ENCODE measurements around the gene RAB3IL1.

RAB3IL1 gene

DNA sequence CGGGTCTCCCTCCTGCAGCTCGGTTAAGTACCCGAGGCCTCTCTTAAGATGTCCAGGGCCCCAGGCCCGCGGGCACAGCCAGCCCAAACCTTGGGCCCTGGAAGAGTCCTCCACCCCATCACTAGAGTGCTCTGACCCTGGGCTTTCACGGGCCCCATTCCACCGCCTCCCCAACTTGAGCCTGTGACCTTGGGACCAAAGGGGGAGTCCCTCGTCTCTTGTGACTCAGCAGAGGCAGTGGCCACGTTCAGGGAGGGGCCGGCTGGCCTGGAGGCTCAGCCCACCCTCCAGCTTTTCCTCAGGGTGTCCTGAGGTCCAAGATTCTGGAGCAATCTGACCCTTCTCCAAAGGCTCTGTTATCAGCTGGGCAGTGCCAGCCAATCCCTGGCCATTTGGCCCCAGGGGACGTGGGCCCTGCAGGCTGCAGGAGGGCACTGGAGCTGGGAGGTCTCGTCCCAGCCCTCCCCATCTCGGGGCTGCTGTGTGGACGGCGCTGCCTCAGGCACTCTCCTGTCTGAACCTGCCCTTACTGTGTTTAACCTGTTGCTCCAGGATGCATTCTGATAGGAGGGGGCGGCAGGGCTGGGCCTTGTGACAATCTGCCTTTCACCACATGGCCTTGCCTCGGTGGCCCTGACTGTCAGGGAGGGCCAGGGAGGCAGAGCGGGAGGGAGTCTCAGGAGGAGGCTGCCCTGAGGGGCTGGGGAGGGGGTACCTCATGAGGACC lies 51.0 kb downstream of the RAB3IL1 start:
- no peak for DNase-seq (ENCODE audit: low read depth)

DNA sequence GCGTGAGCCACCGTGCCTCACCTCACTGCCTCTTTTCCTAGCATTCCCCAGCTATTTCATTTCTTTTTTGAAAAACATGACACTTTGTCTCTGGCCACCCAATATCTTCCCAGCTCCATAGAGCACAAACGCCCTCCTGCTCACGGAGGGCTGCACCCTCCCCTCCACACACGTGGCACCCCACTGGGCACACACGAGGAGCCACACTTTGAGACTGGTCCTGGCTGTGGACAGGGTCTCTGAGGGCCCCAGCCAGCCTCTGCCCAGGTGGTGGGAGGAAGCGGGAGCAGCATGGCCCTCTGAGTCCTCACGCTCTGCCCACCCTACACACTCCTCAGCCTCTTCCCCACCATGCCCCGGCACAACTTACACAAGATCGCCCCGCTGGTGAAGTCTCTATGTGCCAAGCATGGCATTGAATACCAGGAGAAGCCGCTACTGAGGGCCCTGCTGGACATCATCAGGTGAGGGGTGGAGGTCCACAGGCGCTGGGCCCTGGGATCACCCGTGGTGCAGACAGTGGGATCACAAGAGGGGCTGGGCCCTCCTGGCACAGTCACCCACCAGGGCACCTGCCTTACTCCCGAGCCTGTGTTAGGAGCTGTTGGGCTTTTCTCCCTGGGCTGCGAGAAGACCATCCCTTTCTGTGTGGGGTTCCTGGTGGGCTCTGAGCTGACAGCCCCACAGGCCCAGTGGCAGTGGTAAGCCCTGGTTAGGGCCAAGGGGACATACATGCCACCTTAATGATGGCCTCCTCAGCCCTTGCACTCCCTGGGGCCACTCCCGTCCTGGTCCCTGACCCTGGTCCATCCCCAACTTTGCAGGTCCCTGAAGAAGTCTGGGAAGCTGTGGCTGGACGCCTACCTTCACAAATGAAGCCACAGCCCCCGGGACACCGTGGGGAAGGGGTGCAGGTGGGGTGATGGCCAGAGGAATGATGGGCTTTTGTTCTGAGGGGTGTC lies 52.3 kb downstream of the RAB3IL1 start:
- DNase-seq (ENCODE audit: low read depth): no peak

DNA sequence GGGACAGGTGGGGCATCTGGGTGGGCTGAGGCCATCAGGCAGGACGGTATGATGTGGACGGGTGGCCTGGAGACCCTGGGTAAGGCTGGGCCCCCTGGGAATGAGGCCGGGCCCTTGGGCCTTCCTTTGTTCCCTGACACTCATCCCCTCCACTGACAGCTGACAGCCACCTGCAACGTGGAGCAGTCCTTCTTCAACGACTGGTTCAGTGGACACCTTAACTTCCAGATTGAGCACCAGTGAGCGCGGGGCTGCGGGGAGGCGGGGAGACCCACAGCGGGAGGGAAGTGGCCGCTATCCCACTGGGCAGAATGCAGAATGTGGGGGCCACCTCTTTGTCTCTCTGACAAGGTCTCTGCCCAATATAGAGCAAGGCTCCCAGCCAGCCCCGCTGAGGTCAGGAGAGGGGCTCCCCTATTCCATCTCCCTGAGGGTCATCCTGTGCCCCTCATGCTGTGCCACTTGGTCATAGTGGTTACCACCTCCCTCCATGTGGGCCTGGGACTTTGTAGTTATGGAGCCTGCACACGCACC lies 53.8 kb downstream of the RAB3IL1 start:
- no peak for DNase-seq (ENCODE audit: low read depth)

DNA sequence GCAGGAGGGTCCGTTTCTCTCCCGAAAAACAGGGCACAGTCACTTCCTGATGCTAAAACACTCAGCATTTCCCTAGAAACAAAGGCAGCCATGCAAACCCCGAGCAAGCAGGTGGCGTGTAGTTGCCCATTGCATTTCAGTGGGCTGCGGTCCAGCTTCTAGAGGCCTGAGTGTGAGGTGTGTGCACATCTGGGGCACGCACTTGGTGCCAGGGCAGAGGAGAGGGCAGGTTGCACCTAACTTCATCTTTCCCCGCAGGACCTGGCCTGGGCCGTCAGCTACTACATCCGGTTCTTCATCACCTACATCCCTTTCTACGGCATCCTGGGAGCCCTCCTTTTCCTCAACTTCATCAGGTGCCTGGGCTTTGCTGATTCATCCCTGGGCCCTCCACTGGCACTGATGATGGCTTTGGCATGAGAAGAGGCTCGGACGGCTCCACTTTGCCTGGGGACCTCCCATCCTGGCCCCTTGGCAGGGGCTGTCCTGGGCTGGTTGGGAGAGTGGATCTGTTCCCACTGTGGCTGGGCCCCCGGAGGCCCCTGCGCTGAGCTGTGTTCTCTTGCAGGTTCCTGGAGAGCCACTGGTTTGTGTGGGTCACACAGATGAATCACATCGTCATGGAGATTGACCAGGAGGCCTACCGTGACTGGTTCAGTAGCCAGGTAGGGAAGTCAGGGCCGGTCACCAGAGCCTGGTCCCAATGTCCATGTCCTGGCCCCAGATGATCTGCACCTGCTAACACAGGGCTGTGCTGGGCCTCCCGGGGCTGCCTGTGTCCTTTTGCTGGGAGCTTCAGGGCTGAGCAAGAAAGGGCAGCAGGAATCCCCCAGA lies 54.4 kb downstream of the RAB3IL1 start:
- DNase-seq (ENCODE audit: low read depth): no peak

DNA sequence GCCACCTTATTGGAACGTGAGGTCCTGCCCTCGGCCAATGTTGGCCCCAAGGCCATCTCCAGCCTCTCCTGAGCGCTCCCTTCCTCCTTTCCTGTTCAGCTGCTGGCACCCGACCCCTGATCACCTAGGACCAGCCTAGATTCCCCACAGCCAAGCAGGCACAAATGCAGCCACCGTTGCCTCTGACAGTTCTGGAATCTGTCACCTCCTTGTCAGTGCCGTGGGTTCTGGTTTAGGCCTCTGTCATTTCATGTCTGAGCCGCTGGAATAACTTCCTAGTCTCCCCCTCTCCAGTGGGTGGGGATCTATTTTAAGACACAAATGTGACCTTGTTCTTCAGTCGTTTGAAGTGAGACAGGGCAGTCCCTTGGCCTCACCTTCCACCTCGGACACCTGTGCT lies 55.7 kb downstream of the RAB3IL1 start:
- no peak for DNase-seq (ENCODE audit: low read depth)

DNA sequence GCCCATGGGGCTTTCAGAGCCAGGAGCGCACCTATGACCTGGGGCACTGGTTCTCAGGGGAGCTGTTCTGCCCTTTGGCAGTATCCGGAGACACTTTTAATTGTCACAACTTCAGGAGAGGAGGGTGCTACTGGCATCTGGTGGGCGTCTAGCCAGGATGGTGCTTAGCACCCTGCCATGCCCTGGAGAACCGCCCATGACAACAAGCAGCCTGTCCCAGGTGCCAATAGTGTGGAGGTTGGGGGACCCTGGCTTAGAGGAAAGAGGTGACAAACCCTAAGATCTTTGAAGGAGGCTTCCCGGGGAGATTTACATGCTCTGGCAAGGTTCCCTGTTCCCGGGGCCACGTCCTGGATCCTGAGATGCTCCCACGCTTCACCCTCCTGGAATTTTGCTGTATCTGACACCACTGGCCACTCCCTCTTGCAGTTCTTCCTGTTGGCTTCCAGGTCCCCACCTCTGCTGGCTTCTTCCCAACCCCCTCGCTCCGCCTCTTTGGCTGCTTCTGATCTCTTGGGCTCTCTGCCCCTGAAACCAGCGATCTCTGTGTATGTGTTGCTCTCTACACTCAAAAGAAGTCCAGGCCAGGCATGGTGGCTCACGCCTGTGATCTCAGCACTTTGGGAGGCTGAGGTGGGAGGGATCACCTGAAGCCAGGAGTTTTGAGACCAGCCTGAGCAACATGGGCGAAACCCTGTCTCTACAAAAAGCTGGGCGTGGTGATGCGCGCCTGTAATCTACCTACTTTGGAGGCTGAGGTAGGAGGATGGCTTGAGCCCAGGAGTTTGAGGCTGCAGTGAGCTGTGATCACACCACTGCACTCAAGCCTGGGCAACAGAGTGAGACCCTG lies 57.1 kb downstream of the RAB3IL1 start:
- DNase-seq (ENCODE audit: low read depth): no peak

DNA sequence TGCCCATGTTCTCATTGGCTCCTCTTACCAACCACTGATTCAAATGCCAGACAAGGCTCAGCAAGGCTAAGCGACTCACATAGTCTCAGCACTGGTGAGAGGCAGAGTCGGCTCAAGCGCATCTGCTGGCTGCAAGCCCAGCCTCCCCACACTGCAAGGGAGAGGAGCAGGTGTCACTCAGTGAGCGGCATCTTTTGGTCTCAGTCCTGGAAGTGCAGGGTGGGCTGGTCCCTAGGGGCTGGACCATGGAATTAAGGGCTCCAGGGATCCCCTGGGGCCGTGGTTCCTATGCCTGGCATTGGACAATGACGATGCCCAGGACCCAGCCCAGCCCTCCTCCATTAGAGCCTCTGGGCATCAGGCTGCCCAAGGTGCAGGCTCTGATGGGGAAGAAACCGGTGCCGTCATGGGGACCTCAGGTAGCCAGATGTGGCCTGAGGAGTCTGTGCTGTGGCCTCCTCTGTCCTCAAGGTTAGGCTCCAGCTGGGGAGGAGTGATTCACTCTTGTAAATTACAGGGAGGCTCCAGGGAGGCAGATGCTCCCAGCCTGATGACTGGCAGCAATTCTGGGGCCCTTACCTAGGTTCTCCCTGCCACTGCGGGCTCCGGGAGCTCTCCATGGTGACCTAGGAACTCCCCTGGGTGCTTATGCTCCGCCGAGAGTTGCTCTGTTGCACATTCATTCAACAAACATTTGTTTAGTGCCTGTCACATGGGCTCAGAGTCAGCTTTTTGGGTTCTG lies 61.3 kb downstream of the RAB3IL1 start:
- DNase-seq (ENCODE audit: low read depth): no peak

DNA sequence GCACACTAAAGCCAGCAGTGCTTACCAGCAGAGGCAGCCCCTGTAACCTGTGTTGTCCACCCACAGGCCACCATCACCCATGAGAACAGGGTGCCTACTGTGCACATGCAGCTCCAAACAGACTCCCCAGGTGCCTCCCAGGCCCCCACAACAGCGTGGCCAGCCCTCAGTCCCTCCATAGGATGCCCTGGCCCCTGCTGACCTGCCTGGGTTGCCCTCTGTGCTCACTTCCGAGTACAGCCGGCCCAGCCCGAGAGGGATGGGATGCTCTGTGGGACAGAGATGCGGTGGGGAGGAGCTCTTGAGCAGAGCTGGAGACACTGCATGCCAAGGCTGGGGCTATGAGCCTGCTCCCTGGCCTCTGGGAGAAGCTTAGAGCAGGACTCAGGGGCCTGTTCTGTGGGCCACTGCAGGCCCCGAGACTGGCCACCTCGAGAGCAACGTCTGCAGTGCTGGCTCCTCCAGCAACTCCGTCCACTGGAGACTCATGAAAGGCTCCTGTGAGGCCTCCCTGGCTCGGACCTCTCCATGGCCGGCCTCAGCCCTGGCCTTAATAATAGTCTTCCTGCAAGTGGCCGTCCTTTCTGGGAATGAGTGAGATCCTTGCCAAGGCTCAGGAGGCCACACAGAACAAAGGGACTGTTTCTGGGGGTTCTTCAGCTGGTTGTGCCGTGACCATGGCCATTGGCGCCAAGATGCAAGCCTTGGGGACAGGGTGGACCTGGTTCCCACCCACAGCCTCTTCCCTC lies 62.2 kb downstream of the RAB3IL1 start:
- no peak for DNase-seq (ENCODE audit: low read depth)

DNA sequence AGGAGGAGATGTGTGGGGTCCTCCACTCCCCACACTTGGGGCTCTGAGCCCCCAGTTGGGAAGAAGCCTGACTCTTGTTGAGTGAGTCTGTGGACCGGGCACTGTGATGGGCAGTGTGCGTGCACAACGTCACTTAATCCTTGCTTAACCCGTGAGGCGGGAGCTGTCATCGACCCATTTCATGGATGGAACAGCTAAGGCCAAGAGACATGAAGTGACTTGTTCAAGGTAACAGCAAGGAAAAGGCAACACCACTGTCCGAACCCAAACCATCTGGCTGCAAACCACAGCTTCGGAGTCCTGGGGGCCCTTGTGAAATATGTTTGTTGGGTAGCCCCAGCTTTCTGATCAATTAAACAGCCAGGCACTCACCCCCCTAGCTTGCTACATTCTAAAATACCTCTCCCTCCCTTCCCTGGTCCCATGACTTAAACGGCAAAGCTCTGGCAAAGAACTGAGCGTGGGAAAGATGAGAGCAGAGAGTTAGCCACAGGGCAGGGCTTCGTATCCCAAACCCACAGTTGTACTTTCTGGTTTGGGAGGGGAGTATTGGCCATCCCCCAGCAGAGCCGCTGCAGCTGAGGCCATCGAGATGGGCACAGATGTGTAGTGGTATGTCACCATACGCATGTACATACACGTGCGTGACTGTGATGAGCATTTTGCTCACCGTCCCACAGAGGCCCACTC lies 63.0 kb downstream of the RAB3IL1 start:
- DNase-seq (ENCODE audit: low read depth): no peak

DNA sequence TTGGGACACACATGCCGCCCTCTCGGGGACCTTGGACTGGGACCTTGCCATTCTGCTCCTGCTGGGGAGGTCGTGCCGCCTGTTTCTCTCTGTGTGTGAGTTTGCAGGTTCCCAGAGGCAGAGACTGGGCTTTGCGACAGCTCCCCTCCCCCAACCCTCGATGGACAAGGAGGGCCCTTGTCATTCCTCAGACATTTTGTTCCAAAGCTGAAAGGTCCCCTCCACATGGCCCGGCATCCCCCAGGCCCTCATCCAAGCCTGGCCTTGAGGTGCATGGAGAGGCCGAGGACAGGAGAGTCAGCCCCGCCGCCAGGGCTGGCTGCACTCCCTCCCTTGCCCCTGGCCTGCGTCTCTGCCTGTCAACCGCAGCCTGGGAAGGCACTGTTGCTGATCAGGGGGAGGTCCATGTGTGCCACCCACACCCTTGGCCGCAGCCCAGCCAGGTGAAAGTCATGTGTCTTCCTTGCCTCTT lies 63.6 kb downstream of the RAB3IL1 start:
- no peak for DNase-seq (ENCODE audit: low read depth)

DNA sequence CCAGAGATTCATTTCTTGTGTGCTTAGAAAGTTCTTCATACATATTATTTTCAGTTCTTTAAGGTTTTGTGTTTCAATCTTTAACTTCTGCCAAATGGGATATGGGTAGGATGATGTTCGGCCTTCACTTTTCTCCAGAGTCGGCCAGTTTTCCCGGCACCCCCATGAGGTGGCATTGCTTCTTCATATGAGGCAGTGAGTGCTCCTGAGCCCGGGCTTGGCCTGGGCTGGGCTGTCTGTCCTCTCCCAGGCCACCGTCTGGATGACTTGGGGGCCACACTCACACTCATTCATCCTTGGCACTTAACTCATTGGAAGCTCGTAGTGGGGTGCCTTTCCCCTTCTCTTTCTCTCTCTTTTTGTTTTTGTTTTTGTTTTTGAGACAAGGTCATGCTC lies 65.5 kb downstream of the RAB3IL1 start:
- DNase-seq (ENCODE audit: low read depth): no peak

DNA sequence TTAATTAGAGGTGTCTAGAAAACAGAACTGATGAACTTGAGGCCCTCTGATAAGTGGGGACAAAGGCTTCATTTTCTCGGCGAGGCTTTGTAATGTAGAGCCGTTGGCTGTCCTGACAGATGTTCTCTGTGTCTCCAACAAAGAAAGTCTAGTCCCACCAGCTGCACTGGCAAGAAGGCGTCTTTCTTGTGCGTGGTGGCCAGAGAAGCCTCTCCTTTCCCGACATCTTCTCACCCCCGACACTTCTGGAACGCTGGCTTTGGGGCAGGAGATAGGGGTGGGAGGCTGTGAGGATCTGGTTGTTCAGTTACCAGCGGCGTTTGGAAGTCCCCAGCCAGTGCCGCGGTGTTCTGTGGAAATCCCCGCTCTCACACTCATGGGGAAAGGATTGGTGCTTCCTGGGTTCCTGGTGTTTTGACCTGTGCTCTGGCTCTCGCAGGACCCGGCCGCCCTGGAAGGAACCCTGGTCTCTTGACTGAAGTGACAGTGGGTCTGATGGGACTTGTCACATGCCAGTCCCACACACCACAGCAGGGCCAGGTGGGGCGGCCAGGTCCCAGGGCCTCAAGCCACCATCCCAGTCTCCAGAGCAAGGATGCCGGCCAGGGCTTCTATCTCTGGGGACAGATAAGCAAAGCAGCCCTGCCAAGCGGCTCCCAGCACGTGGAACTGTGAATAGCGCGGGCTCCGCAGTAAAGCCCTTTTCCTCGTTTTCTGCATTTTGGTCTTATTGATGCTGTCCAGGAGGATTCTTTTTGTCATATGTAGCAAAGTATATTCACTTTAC lies 66.1 kb downstream of the RAB3IL1 start:
- DNase-seq (ENCODE audit: low read depth): no peak

DNA sequence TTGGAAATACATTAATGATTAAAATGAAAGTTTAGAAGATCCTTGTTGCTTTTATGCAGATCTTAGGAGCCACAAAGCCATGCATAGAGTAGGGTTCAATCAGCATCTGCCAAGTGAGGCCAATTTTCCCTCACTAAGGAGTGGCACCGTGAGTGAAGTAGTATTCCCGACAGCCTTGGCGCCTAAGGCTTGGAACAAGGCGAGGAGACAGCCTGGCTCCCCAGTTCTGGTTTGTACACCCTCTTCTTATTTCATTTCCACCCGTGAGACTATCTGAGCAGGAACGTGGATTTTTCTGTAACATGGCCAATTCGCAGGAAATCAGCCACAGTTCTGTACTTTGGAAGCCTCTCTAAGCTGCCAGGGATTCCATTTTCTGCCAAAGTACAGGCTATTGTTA lies 66.7 kb downstream of the RAB3IL1 start:
- DNase-seq (ENCODE audit: low read depth): no peak

DNA sequence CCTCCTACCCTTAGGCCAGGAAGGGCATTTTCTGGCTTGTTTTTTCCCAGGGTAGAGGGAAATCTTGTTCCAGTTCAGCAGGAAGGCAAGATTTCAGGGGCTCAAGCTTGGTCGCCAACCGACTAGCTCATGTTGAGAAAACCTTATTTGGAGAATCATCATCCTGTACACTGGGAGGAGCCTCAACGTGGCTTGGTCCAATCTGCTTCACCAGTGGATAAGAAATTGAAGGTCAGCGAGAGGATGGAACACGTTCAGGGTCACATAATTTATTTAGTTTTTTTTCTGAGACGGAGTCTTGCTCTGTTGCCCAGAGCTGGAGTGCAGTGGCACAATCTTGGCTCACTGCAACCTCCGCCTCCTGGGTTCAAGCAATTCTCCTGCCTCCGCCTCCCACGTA lies 68.7 kb downstream of the RAB3IL1 start:
- DNase-seq (ENCODE audit: low read depth): no peak

DNA sequence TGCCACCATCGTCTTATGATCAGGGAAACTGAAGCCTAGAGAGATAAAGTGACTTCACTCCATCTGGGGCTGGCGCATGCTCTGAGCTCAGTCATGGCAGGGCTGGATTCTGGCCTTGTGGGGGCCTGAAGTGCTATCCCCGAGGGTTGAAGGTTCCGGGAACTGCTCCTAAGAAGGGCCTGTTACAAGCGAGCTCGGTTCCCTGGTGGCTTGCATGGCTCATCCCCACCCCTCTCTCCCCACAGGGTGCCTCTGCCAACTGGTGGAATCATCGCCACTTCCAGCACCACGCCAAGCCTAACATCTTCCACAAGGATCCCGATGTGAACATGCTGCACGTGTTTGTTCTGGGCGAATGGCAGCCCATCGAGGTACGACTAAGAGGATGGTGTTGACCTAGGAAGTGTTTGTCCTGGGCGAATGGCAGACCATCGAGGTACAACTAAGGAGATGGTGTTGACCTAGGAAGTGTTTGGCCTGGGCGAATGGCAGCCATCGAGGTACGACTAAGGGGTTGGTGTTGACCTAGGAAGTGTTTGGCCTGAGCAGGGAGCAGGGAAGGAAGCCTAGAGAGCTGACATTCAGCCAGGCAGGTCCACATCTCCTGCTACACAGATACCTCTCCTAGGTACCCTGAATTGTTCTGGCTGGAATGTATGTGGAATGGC lies 69.3 kb downstream of the RAB3IL1 start:
- no peak for DNase-seq (ENCODE audit: low read depth)
